HG03108 (cell line): ENCODE results near the gene SMIM33.
"Not testable (repeated sequence)": the region's sequence is repeated elsewhere in the genome, so short reads cannot be mapped to it uniquely, and the experiment has no call there.

Experiments used
- ATAC-seq: cut with Tn5 transposase; IDR thresholded peaks from one replicate; pipeline ENCODE4 v1.9.1; 2021; ENCODE audit warnings: moderate library complexity; ENCODE audit not compliant: unreplicated experiment

Gene SMIM33

DNA sequence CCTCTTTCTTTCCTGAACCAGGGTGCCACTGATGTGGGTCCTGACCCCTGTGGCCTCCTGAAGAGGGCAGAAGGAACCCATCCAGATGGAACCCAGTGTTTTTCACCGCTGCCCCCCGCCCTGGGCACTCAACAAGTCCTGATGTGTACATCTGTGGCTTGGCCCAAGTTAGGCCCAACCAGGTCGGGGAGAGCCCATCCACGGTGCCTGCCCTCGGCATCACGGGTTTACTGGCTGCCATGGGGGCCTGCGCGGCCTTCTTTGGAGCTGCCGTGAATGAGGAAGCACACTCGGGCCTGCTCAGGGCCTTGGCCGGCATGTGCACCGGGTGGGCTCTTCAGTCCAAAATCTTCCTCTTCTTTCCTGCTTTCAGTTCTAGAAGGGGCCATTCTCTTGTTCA lies 14.0 kb upstream of the SMIM33 start:
- ATAC-seq: no peak

DNA sequence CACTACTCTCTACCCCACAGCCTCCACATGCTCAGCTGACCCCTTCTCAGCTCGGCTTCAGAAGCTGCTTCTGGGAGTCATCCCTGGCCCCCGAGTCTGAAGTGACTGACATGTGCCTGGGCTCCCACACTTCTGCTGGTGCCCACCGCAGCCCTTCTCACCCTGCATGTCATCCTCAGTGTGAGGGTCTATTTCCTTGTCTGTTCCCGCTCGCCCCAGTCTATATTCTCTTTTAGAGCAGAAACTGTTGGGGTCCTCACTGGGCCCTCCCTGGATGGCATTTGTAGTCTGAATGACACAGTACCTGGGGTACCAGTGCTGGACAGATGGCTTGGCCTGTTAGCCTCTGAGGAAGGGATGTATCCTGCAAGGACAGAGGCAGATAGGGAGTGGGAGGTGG lies 13.6 kb upstream of the SMIM33 start:
- no peak for ATAC-seq

DNA sequence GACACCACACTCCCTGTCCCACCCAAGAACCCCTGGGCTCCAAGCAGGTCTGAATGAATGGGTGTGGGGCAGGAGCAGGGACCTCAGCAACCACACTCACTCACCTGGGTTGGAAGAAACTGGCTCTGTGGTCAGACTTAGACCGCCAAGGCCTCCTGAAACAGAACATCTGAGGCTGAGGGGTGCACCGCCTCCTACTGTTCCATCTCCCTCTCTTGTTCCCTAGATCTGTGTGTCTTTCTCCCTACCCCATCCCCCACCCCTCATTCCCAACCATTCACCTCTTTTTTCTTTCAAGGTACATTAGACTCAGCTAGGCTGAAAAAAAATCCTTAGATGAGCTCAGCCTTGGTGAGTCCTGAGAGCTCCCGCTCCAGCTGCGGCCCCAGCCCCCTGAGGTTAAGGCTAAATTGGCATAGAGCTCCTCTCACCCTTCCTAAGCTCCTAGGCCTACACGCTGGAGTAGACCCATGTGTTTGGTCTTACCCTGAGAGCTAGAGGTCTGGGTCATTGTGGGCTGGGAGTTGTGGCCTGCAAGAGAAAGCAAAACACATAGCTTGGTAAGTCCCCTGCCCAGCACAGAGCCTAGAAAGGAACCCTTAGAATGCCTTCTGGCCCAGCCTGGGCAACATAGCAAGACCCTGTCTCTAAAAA lies 13.0 kb upstream of the SMIM33 start:
- no peak for ATAC-seq

DNA sequence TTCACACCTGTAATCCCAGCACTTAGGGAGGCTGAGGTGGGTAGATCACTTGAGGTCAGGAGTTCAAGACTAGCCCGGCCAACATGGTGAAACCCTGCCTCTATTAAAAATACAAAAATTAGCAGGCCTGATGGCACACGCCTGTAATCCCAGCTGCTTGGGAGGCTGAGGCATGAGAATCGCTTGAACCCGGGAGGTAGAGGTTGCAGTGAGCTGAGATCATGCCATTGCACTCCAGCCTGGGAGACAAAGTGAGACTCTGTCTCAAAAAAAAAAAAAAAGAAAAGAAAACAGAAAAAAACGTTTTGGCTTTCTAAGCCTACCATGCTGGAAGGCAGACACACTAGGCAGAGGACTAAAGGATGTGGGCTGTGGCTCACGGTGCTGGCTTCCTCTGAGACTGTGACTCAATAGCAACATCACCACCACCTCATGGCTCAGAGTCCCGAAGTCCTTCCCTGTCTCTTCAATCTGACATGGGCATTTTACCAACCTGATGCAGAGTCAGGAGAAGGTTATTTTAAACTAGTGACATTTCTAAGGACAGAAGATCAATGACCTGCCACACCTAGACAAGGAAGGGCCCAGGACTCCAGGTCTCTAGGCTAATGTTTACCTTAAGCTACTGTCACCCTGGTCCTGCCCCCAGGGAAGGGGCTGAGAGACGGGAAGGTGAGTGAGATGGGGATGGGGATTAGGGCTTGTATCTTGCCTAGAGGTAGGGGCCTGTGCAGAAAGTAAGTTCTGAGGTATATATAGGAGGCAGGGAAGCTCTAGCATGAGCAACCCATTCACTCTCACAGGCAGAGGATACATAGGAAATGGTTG lies 12.0 kb upstream of the SMIM33 start:
- peak; percentile 60 for ATAC-seq

DNA sequence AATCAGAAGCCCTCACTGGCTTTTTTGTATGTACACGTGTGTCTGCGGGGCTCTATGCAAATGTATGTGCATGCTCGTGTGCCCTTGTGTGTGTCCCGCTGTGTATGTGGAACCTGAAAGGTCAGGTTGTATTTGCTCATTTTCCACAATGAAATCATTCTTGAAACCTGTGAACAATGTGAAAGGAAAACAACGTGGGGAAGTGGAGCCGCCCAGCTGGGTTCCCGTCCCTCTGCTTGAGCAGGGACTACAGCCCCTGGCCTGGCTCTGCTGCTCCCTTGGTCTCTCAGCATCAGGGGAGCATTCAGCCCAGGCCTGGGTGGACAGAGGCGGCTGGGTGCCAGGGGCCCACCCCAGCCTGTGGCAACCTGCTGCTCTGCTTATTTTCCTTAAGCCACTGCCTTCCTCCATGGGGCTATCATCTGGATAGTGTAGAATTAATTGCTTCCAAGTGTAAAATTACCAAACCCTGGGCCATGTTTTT lies 11.3 kb upstream of the SMIM33 start:
- peak; percentile 30 for ATAC-seq

DNA sequence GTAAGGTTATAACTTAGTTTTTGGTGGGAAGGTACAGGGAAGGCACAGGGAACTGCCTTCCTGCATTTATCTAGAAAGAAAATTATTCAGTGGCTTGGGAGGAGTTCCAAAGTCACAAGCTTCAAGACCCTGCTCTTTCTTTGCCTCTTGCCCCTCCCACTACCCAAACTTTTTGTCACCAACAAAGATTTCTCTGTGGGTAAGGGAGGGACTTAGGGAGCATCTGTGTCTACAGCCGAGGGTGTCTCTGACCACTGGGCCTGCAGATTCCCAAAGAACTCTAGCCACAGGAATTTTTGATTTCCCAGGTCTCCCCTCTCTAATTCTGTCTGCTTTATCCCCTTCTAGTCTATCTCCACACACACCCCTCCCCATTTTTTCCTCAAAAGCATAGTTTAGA lies 10.3 kb upstream of the SMIM33 start:
- ATAC-seq: no peak

DNA sequence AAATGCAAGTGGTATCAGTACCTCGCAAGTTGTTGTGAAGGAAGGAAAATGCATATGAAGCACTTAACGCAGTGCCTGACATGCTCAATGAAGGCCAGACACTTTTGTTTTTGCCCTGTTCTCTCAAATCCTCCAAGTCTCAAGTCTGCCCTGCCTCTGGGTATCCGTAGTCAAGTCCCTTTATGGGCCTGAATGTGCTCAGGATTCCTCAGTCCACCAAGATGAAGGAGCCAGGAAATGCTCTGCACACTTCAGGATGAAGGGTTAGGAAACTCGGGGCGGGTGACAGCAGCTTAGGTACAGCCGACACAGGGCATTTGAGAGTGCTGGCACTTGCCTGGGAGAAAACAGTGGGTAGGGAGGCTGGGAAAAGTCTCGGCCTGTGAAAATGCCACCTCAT lies 9.6 kb upstream of the SMIM33 start:
- no peak for ATAC-seq

DNA sequence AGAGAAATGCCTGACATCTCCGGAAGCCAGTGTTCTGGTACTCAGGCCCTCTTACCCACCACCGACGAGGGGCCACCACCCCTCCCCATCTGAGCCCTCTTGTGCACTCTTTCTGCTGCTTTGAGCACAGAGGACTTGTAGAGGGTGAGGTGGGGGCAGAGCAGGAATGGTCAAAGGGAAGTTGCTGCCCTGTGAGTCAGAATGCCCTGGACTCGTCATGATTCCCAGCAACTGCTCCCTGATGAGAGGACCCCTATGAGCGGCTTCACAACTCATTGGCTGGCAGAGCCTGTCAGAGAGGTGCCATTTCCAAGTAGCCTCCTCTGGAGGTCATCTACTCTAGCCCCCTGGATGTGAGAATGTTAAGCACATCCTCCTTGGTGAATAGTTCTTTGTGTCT lies 9.1 kb upstream of the SMIM33 start:
- ATAC-seq: no peak

DNA sequence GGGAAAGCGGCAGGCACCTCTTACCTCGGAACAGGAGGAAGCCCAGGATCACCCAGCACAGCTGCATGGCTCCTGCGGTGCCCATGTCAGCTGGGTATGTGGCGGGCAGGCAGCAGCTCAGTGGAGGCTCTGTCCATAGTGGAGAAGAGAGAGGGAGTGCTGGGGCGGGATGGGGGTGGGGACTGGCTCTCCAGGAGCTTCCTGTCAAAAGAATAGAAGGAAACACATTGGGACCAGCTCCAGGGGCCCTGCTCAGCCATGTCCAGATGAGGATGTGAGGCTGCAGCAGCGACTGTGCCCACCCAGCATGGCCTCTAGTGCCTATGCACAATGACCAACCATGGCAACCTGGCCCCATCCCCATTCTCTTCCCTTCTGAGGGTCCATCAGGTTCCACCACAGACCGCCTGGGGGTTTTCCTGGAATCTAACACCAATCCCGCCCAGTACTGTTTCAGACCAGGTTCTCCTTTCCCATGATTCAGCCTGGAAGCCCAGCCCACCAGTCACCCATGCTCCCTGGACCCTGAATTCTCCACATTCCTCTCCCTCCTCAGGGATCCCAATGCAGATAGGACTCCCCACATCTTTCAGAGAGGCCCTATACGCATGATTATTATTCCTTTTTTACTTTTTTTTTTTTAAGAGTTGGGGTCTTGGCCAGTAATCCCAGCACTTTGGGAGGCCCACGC lies 8.1 kb upstream of the SMIM33 start, which contains the start of gene ECSCR:
Gene ECSCR (minus strand): TSS at position 158 of the 691 bp plus-strand sequence. CDS start 73 bp downstream, at position 85.
- ATAC-seq: no peak

DNA sequence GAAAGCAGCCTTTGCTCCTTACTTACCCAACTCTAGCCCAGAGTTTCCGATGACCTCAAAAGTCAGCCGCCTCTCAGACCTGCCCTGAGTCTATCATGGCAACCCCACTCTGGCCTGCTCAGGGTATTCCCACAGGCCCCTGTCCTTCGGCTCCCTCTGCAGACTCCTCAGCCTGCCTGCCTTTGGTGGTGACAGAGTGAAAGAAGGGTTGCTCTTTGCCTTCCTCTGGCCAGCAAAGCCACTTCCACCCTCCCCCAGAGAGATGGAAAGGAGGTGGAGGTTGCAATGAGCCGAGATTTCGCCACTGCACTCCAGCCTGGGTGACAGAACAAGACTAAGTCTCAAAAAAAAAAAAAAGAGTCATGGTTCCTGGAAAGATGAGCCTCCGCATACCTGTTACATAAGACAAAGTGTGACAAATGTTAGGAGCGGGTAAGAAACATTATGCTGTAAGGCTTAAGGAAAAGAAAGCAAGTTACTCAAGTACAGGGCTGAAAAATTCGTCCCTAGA lies 2.3 kb upstream of the SMIM33 start:
- no peak for ATAC-seq

DNA sequence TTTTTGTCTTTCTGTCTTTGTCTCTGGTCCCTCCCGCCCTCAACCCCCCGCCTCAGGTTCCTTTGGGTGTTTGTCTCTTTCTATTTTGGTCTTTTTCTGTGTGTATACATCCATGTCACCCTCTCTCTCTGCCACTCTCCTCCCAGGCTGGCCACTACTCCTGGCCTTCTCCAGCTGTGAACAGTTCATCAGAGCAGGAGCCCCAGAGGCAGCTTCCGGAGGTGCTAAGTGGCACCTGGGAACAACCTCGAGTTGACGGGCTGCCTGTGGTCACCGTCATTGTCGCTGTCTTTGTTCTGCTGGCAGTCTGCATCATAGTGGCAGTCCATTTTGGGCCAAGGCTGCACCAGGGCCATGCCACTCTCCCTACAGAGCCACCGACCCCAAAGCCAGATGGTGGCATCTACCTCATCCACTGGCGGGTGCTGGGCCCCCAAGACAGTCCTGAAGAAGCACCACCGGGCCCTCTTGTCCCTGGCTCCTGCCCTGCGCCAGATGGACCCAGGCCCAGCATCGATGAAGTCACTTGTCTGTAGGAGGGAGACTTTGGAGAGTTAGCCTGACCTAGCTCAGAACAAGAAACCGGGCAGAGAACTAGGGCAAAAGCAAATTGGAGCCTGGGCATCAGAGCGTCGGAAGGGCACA lies 1.7 kb downstream of the SMIM33 start:
- no peak for ATAC-seq

DNA sequence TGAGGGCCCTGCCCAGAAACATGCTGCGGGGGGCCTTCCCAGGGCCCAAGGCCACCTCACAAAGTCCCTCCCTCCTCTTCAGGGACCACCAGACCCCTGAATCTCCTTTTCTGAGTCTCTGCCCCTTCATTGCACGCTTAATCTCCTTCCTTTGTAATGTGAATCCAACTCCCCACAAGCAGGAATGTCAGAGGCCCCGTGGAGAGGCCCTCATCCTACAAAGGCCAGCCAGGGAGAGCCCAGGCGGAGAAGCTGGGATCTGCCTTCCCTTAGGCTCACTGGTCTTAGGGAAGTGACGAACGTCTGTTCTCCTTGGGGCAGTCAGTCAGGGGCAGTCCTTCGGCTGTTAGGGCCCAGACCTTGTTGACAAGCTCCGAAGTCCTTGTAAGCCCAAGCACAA lies 2.3 kb downstream of the SMIM33 start:
- ATAC-seq: no peak

DNA sequence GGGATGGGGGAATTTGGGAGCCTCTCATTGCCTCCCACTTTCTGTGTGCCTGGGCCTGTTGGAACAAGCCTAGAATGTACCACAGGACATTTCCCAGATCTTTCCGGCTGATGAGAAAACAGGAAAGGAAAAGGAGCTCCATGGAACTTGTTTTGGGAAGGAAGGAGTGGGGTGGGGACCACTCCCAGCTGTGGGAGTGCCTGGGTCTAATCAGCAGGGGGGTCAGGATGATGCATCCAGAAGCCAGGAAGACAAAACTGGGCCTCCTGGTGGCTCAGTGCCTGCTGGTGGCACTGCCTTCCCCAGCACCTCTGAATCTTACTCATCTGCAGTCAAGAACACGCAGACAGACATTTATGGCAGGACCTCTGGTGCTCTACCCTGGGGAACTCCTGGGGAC lies 2.8 kb downstream of the SMIM33 start:
- no peak for ATAC-seq

DNA sequence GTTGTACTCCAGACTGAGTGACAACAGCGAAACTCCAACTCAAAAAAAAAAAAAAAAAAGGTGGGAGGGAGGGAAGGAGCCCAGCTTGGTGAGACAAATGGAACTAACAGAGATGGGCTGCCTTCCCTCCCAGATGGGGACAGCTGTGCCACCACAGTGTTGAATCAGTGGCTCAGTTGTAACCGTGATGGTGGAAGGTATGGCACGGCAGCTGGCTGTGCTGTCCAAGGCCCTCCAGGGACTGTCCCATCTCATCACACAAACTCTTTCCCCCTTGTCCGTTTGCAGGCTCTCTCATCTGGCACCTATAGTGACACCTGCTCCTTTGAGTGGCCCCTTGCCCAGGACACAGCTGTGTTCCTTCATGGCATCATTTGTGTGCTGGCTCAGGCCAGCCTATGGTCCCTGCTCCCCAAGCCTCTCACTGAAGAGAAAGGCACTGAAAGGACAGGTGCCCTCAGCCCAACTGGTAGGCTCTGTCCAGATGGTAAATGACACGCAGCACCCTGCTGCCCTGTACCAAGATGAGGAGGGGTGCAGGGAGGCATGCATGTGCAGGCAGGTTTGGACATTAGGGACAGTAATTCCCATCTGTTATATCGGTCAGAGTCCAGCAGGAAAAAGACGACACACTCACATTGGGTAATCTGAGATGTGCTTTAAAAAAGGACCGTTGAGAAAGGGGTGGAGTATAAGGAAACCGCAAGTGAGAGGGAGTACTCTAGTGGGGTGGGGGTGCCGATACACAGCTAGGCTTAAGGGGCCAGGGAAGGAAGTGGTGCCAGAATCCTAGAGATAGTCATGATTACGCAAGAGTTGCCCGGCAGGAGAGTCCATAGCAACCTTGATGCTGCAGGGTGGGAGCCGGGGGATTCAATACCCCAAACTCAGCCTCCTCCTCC lies 4.3 kb downstream of the SMIM33 start:
- no peak for ATAC-seq

DNA sequence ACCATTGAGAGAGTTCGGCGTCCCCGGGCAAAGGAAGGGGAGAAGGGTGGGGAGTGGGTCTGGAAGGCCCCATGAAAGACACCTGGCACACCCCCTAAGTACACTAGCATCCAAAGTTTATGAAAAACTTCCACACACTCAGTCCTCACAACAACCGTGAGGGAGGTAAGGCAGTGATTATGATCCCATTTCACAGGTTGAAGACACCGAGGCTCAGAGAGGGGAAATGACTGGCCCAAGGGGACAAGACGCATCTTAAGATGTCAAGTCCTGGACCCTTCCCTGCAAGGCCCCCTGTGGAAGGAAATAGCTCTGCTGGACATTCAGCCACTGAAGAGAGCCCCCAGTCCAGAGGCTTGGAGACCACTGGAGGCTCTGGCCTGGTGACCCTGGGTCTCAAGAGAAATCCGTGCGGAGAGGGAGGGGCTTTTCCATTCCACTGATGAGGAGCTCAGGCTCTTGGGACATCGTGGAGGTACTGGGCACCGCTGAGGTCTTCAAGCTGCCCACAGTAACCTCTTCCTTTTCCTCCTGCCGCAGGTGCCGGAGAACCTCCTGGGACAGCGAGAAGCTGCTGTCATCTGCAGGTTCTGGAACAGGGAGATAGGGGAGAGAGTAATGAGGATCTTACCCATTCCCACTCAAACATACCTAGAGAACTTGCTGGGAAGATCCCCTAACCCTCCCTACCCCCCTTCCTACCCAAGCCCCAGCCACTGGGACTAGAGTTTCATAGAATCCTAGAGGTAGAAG lies 5.2 kb downstream of the SMIM33 start:
- no peak for ATAC-seq

DNA sequence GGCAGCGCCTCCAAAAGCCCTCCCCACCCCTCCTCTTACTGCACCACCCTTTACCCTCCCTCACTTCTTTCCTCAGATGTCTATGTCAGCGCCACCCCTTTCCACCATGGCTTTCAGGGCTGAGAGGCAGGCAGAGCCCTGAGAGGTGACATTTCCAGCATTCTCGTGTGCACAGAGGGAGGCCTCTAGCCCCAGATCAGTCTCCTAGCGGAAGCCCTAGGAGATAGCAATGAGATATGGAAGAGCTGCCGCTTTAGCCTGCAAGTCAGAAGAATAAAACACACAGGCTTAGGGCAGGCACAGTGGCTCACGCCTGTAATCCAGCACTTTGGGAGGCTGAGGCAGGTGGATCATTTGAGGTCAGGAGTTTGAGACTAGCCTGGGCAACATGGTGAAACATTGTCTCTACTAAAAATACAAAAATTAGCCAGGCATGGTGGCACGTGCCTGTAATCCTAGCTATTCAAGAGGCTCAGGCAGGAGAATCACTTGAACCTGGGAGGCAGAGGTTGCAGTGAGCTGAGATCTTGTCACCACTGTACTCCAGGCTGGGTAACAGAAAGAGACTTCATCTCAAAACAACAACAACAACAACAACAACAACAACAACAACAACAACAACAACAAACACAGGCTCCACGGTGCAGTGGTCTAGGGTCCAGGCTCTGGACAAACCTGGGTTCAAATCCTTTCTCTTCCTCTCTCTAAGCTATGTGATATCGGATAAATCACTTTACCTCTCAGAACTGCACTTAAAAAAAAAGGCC lies 8.0 kb downstream of the SMIM33 start:
- not testable (repeated sequence) for ATAC-seq

DNA sequence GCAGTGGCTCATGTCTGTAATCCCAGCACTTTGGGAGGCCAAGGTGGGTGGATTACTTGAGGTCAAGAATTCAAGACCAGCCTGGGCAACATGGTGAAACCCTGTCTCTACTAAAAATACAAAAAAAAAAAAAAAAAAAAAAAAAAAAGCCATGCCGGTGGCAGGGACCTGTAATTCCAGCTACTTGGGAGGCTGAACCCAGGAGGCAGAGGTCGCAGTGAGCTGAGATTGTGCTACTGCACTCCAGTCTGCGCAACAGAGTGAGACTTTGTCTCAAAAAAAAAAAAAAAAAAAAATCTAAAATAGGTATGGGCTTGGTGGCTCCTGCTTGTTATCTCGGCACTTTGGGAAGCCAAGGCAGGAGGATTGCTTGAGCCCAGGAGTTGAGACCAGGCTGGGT lies 8.9 kb downstream of the SMIM33 start:
- ATAC-seq: not testable (repeated sequence)

DNA sequence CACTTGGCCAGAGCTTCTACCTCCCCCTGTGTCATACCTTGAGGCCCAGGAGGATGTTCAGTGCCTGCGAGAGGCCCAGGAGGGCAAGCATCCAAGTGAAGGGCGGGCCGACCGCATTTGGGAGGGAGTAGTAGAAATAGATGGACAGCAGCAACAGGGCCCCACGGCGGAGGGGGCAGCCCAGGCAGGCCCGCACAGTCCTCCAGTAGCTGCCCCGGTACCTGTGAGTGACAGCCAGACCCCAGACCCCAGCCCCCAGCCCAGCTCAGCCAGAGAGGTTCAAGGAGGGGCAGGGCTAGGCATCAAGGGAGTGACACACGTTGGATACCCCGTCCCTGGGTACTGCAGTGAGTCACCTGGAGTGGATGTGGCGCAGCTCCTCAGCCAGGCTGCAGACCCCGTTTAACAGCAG lies 10.3 kb downstream of the SMIM33 start:
- no peak for ATAC-seq
